ENCODE data around the gene SHPK.

The SHPK gene

DNA sequence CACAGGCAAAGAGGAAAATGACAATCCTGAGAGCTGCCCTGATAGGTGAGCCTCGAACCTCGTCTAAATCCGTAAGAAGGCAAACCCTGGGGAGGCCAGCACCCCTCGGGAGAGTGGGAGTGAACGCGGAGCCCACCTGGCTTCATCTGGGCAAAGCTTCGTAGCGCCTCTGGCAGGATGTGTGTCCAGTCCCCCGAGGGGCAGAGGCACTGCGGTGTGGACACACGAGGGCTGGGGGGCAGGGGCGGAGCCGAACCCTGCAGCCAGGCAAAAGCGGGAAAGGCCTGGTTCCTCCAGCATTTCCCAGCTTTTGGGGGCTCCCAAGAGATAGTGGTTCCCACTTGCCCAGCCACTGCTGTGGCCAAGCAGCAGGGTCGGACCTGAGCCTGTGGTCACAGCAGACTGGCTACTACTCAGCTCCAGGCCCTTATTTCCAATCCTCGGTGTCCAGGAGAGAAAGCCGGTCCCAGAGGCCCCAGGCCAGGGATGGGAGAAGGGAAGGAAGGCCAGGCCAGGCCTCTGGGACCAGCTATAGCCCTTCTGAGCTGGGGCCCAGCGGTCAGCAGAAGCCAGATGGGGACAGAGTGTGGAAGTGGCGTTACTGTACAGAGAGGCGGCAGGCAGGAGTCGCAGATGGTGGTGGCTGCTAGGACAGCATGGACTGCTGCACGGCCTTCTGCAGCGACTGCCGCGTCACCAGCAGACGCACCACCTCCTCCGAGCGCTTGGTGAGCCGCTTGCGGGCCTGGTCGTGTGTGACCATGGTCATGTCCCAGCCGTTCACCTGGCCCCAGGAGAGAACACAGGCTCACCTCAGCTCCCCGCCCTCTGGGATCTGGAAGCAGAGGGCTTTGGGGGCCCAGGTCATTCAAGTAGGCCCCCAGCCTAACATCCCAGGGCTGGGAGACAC, 27.3 kb upstream of the SHPK start:
- no peak overlapping the region for H3K23ac ChIP-seq (ENCODE audit: low read depth, low read length, poor library complexity)
- H3K79me1 ChIP-seq (ENCODE audit: low read depth, low read length), result peaks cover 7% of the 10 kb centered on the region
- no peak overlapping the region for H3K4me3 ChIP-seq (ENCODE audit: low read length in 2 of 2)
- no peak overlapping the region for H3K4ac ChIP-seq (ENCODE audit: low read length)
- H2AFZ ChIP-seq (ENCODE audit: low read length), result no peak overlapping the region
- H2BK12ac ChIP-seq (ENCODE audit: low read length), result no peak overlapping the region
- no peaks in the 10 kb centered on the region for H3K9me3 ChIP-seq (replicated peaks in 1 of 2; ENCODE audit: control insufficient read depth in 2 of 2, insufficient read depth in 1 of 2, low read depth in 1 of 2, low read length in 2 of 2)
- WGBS, 2 donors (ENCODE audit: extremely low coverage in 2 of 2, insufficient read length in 2 of 2, insufficient replicate concordance in 1 of 2), result no CpG with 5 or more reads among the region's 33 CpGs
- peak overlapping the region; percentile 54 for H2AK5ac ChIP-seq (ENCODE audit: low read depth, low read length)
- H3K4me2 ChIP-seq (ENCODE audit: insufficient read depth, low read length, poor library complexity, severe bottlenecking), result no peak overlapping the region
- H3K27ac ChIP-seq (replicated peaks; ENCODE audit: low read length), result no peak overlapping the region
- H3K27me3 ChIP-seq (ENCODE audit: control insufficient read depth in 3 of 3, insufficient read depth in 3 of 3, low read depth in 1 of 3, low read length in 3 of 3), result no peaks in the 10 kb centered on the region
- no peak overlapping the region for H4K8ac ChIP-seq (ENCODE audit: low read depth, low read length)
- no peak overlapping the region for H2BK15ac ChIP-seq (ENCODE audit: low read length)
- H3K14ac ChIP-seq (ENCODE audit: low read length), result no peak overlapping the region
- H2BK5ac ChIP-seq (ENCODE audit: low read length), result no peak overlapping the region
- peak overlapping the region; percentile 74 for H3K9ac ChIP-seq (ENCODE audit: low read depth, low read length, poor library complexity)
- H3K18ac ChIP-seq (ENCODE audit: low read length), result no peak overlapping the region
- no peak overlapping the region for H4K91ac ChIP-seq (ENCODE audit: low read depth, low read length, poor library complexity)
- no peak for DNase-seq (ENCODE audit: low spot score)
- H3K36me3 ChIP-seq (replicated peaks in 1 of 2; ENCODE audit: control insufficient read depth in 2 of 2, insufficient read depth in 2 of 2, low read length in 2 of 2), result peaks cover 13 to 47% of the 10 kb centered on the region in 2 donors
- no peak overlapping the region for H2BK120ac ChIP-seq (ENCODE audit: low read depth, low read length)
- peaks cover 7 to 14% of the 10 kb centered on the region in 2 donors for H3K4me1 ChIP-seq (ENCODE audit: control insufficient read depth in 2 of 2, insufficient read depth in 1 of 2, low read depth in 1 of 2, low read length in 2 of 2)

DNA sequence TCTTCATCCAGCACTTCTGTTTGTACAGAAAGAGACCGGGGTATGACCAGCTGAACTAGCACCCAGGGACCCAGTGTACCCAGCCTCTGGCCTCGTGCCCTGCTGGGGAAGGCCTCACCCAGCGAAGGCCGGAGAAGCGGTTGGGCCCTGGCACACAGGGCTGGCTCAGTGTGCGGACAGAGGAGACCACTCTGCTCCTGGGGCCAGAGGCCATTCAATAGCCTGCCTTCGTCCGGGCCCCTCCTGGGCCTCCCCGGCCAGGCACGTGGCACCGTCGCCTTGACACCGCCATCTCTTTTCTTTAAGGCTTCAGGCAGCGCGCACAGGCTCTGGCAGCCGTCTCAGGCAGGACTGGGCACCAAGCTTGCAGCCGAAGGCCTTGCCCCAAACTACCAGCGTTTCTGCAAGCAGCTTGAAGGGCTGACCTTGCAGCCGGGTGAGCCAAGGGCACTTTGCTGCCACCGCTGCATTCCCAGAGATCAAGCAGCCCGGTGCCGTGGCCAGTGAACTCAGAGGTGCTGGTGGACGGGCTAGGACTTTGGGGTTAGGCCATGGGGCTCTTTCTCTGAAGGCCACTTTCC, 24.4 kb upstream of the SHPK start:
- no peak overlapping the region for H4K91ac ChIP-seq (ENCODE audit: low read depth, low read length, poor library complexity)
- no peak overlapping the region for H3K27ac ChIP-seq (replicated peaks; ENCODE audit: low read length)
- no peak overlapping the region for H2AFZ ChIP-seq (ENCODE audit: low read length)
- H3K23ac ChIP-seq (ENCODE audit: low read depth, low read length, poor library complexity), result peak overlapping the region; percentile 25
- no peak overlapping the region for H4K8ac ChIP-seq (ENCODE audit: low read depth, low read length)
- H3K9me3 ChIP-seq (replicated peaks in 1 of 2; ENCODE audit: control insufficient read depth in 2 of 2, insufficient read depth in 1 of 2, low read depth in 1 of 2, low read length in 2 of 2), result no peaks in the 10 kb centered on the region
- H3K27me3 ChIP-seq (ENCODE audit: control insufficient read depth in 3 of 3, insufficient read depth in 3 of 3, low read depth in 1 of 3, low read length in 3 of 3), result no peaks in the 10 kb centered on the region
- no peak overlapping the region for H3K14ac ChIP-seq (ENCODE audit: low read length)
- H3K18ac ChIP-seq (ENCODE audit: low read length), result no peak overlapping the region
- peaks cover 15 to 47% of the 10 kb centered on the region in 2 donors for H3K36me3 ChIP-seq (replicated peaks in 1 of 2; ENCODE audit: control insufficient read depth in 2 of 2, insufficient read depth in 2 of 2, low read length in 2 of 2)
- H2BK5ac ChIP-seq (ENCODE audit: low read length), result peak overlapping the region; percentile 24
- no CpG with 5 or more reads among the region's 23 CpGs for WGBS, 2 donors (ENCODE audit: extremely low coverage in 2 of 2, insufficient read length in 2 of 2, insufficient replicate concordance in 1 of 2)
- H2AK5ac ChIP-seq (ENCODE audit: low read depth, low read length), result no peak overlapping the region
- H2BK12ac ChIP-seq (ENCODE audit: low read length), result no peak overlapping the region
- no peak overlapping the region for H3K4me3 ChIP-seq (ENCODE audit: low read length in 2 of 2)
- no peaks in the 10 kb centered on the region for H3K79me1 ChIP-seq (ENCODE audit: low read depth, low read length)
- no peak overlapping the region for H2BK15ac ChIP-seq (ENCODE audit: low read length)
- DNase-seq (ENCODE audit: low spot score), result no peak
- H3K4me1 ChIP-seq (ENCODE audit: control insufficient read depth in 2 of 2, insufficient read depth in 1 of 2, low read depth in 1 of 2, low read length in 2 of 2), result peaks cover 0 to 9% of the 10 kb centered on the region in 2 donors
- H3K4me2 ChIP-seq (ENCODE audit: insufficient read depth, low read length, poor library complexity, severe bottlenecking), result no peak overlapping the region
- H3K4ac ChIP-seq (ENCODE audit: low read length), result no peak overlapping the region
- H2BK120ac ChIP-seq (ENCODE audit: low read depth, low read length), result no peak overlapping the region
- H3K9ac ChIP-seq (ENCODE audit: low read depth, low read length, poor library complexity), result peak overlapping the region; percentile 2

DNA sequence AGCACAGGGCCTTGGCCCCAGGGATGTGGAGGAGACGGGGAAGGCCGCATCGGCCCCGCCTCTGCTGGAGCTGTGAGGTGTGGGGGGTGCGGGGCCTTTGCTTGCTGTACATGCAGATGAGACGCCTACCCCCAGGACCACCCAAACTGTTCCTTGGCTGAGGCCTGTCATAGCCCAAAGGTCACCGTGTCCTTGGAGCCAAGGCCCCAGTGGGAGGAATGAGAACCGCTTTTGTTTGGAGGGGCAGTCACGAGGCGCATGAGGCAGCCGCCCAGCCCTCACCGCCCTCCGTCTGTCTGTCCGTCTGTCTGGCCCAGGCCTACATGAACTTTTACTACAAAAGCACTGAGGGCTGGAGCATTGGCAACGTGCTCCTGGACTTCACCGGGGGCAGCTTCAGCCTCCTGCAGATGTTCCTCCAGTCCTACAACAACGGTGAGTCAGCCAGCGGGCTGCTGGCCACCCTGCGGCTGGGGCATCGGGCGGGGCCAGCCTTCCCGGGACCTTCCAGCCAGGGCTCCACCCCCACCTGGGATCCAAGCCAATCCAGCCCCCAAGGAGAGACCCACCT, 23.6 kb upstream of the SHPK start:
- no peak overlapping the region for H3K4ac ChIP-seq (ENCODE audit: low read length)
- DNase-seq (ENCODE audit: low spot score), result no peak
- no peak overlapping the region for H3K14ac ChIP-seq (ENCODE audit: low read length)
- H2BK15ac ChIP-seq (ENCODE audit: low read length), result no peak overlapping the region
- H3K4me2 ChIP-seq (ENCODE audit: insufficient read depth, low read length, poor library complexity, severe bottlenecking), result no peak overlapping the region
- no peak overlapping the region for H3K27ac ChIP-seq (replicated peaks; ENCODE audit: low read length)
- no peak overlapping the region for H2BK5ac ChIP-seq (ENCODE audit: low read length)
- peaks cover 1% of the 10 kb centered on the region for H3K79me1 ChIP-seq (ENCODE audit: low read depth, low read length)
- H3K9ac ChIP-seq (ENCODE audit: low read depth, low read length, poor library complexity), result no peak overlapping the region
- H3K4me1 ChIP-seq (ENCODE audit: control insufficient read depth in 2 of 2, insufficient read depth in 1 of 2, low read depth in 1 of 2, low read length in 2 of 2), result peaks cover 0 to 9% of the 10 kb centered on the region in 2 donors
- H2BK120ac ChIP-seq (ENCODE audit: low read depth, low read length), result no peak overlapping the region
- H2AK5ac ChIP-seq (ENCODE audit: low read depth, low read length), result no peak overlapping the region
- H2BK12ac ChIP-seq (ENCODE audit: low read length), result no peak overlapping the region
- no CpG with 5 or more reads among the region's 22 CpGs for WGBS, 2 donors (ENCODE audit: extremely low coverage in 2 of 2, insufficient read length in 2 of 2, insufficient replicate concordance in 1 of 2)
- no peak overlapping the region for H2AFZ ChIP-seq (ENCODE audit: low read length)
- H3K9me3 ChIP-seq (replicated peaks in 1 of 2; ENCODE audit: control insufficient read depth in 2 of 2, insufficient read depth in 1 of 2, low read depth in 1 of 2, low read length in 2 of 2), result no peaks in the 10 kb centered on the region
- H4K8ac ChIP-seq (ENCODE audit: low read depth, low read length), result no peak overlapping the region
- H3K36me3 ChIP-seq (replicated peaks in 1 of 2; ENCODE audit: control insufficient read depth in 2 of 2, insufficient read depth in 2 of 2, low read length in 2 of 2), result peaks cover 12 to 42% of the 10 kb centered on the region in 2 donors
- no peak overlapping the region for H3K23ac ChIP-seq (ENCODE audit: low read depth, low read length, poor library complexity)
- H4K91ac ChIP-seq (ENCODE audit: low read depth, low read length, poor library complexity), result no peak overlapping the region
- no peak overlapping the region for H3K18ac ChIP-seq (ENCODE audit: low read length)
- no peaks in the 10 kb centered on the region for H3K27me3 ChIP-seq (ENCODE audit: control insufficient read depth in 3 of 3, insufficient read depth in 3 of 3, low read depth in 1 of 3, low read length in 3 of 3)
- no peak overlapping the region for H3K4me3 ChIP-seq (ENCODE audit: low read length in 2 of 2)

All from neuronal stem cell (in vitro differentiated cells).